ENCODE measurements around the gene CAPN8.

The CAPN8 gene

DNA sequence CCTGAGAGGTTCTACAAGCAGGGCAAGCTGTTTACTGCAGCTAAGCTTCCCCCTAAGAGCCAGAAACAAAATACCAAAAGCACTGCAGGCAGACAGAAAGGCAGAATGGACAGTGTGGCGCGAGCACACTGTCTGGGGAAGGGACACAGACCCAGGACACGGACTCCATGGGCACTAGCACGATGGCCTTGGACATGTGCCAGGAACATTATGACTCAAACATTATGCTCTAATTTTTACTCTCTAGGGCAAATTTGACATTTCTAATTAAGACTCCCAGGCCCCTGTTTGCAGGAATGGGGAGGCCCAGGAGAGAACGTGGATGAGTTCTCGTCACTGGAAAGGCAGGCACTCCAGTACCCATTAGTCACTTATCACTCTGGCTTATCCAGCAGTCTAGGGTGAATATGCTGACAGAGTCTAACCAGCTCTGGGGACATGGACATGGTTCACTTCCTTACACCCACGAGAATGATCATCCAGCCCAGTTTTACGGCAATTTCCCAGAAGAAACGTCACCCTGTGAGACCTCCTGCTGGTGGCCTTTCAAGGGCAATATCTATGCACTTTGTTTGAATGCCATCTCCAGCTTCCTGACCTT, 45.1 kb downstream of the CAPN8 start:
- in situ Hi-C loops (cut with MboI; ENCODE audit: low sequenced_read_pairs), result no loop called here

DNA sequence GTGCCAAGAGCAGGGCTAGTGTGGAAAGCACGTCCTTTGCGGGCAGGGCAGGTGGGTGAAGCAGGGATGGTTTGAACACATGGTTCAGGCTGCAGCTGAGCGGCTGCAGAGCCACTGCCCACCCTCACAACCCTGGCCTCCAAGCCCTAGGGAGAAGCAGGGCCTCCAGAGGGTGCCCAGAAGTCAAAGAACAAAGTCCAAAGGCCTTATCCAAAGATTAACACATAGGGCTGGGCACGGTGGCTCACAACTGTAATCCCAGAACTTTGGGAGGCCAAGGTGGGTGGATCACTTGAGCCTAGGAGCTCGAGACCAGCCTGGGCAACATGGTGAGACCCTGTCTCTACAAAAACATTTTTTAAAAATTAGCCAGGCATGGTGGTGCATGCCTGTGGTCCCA, 46.8 kb downstream of the CAPN8 start:
- in situ Hi-C loops (cut with MboI; ENCODE audit: low sequenced_read_pairs), result no loop called here

DNA sequence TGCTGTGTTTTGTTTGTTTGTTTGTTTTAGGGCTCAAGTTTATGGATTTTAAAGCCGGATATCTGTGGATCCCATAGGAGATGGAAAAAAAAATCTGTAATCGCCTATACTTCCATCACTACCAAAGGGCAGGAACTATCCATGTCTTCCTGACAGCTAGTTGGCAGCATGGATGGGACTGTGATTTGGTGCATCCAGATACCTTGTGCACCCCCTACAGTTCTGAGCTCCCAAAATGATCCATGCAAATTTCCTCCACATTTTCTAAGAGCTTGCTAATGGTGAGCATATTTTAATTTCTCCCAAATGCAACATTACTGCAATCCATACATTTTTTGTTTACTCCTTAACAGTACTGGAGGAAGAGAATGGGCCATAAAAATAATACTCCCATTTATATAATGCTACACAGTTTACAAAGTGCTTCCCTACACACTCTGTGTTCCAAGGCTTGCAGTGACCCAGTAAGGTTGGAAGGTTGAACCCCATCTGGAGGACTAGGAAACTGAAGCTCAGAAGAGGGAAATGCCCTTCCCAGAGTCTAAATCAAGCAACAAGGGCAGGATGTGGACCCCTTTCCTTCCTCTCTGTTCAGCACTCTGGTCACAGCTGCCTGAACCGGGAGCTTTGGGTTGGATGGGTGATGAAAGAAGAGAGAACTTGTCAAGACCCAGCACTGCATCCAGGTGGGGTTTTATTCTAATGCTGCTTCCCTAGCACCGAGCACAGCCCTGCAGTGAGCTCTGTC, 48.0 kb downstream of the CAPN8 start:
- in situ Hi-C loops (cut with MboI; ENCODE audit: low sequenced_read_pairs), result no loop called here

DNA sequence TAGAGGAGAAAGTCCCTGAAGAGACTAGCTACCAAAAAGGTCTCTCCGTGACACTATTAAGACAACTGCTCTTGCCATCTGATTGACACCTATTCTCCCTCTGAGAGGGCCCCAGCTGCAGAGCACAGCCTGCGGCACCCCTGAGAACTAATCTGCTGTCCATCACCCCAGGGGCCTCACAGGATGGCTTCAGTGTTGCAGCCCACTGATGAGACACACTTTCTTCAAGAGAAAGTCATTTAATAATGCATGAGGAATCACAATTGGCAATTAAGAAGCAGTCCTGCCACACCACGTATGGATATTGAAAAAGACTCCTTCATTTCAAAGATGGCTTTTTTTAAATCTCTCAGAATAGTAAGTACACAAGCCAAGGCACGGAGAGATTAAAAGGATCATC, 48.9 kb downstream of the CAPN8 start:
- in situ Hi-C loops (cut with MboI; ENCODE audit: low sequenced_read_pairs), result no loop called here

DNA sequence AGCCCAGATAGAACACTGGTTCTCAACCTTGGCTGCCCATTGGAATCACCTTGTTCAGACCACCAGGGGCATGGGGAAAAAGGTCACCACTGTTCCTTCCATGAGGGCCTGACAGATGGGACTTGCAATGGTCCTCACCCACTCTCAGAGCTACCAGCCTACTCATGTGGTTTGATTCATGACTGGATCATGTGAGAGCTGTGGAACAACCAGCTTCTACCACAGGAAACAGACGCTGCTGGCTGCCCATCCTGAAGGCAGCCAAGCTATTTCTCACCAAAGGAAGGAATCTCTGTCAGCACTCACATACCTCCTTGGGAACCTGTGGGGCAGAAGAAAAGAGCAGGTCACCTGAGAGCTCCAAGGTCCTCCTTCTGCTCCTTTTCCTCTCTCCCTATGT, 53.6 kb downstream of the CAPN8 start:
- in situ Hi-C loops (cut with MboI; ENCODE audit: low sequenced_read_pairs), result no loop called here

DNA sequence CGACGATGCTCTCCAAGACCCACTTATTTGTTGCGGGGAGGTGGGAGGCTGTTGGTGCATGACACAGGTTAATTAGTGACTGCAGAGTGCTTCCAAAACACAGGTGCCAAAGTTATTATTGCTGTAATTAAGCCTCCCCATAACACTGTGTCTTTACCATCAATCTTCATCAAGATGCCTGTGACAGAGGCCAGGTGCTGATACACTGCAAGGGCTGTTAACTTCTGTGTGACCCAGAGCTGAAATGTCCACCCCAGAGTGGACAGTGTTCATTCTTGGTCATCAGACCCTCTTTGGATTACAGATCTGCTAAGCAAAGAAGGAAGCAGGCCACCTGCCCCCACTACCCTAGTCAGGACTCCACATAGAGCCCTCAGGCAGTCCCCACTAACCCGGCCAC, 55.5 kb downstream of the CAPN8 start:
- in situ Hi-C loops (cut with MboI; ENCODE audit: low sequenced_read_pairs), result no loop called here

DNA sequence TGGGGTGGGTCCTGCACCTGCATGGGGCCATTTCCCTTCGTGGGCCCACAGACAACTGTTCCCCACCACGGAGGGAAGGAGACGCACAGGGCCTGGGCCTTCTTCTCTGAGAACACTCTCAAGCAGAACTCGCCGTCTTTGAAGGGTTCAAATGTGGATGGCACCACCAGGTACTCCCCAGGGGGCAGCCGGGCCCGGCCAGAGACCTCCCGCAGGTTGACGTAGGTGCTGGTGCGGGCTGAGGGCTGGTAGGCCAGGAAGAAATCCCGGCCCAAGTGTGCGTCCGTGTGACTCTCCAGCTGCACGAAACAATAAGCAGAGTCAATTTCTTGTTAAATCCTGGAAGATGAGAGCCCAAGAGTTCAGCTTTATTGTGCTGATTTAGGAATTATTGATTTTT, 56.4 kb downstream of the CAPN8 start:
- in situ Hi-C loops (cut with MboI; ENCODE audit: low sequenced_read_pairs), result no loop called here

DNA sequence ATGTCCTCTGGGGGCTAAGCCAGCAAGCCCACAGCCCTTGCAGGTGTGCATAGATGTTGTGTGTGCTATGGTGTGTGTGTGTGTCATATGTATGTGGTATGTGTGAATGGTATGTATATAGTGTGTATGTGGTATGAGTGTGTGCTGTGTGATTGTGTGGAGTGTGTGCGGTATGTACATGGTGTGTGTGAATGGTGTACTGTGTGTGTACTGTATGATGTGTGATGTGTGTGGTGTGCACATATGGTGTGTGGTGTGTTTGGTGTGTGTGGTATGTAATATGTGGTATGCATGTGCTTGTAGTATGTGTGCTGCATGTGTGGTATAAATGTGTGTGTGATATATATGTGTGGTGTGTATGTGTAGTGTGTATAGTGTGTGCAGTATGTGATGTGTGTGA, 107.0 kb downstream of the CAPN8 start:
- in situ Hi-C loops (cut with MboI; ENCODE audit: low sequenced_read_pairs), result no loop called here

DNA sequence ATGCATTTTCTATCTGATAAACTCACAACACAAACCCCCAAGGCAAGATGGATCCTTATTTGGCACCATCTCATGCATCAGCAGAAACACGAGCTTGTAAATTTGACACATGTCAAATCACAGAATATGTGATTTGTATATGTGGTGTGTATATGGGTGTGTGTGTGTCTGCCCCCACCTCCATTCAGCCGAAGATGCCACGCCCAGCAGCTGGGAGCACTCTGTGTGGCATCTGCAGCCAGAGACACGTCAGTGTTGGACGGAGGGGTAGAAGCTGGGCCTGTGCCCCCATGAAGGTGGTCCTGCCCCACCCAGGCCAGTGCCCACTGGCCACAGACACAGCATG, 108.4 kb downstream of the CAPN8 start:
- in situ Hi-C loops (cut with MboI; ENCODE audit: low sequenced_read_pairs), result no loop called here

DNA sequence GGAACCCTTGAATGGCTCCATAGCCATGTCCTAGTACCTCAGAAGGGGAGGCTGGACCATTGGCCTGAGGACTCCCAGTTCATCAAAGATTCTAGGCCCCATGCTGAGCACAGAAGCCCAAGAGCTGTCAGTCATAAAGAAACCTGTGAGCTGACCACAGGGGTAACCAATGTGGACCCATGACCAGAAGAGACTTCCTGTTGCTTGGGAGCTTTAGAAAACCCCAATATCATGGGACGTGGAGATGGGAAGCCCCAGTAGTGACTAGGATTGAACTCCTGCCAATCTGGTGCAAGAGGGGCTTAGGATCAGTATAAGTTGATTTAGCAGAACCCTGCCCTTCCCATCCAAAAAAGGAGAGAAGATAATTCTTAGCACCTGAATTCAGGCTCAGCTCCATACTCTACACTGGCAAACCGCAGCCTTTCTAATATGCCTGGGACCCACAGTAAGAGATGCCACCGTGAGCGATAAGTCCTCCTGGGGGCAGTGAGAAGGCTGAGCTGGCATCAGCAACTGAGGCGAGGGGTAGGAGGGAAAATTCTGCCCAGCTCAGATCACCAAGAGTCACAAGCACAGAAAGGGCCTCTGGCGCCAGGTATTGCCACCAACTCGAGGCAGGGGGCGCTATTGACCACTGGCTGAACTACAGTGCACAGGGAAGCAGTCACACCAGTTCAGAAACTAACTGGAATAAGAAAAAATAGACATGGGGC, 108.9 kb downstream of the CAPN8 start:
- in situ Hi-C loops (cut with MboI; ENCODE audit: low sequenced_read_pairs), result no loop called here

DNA sequence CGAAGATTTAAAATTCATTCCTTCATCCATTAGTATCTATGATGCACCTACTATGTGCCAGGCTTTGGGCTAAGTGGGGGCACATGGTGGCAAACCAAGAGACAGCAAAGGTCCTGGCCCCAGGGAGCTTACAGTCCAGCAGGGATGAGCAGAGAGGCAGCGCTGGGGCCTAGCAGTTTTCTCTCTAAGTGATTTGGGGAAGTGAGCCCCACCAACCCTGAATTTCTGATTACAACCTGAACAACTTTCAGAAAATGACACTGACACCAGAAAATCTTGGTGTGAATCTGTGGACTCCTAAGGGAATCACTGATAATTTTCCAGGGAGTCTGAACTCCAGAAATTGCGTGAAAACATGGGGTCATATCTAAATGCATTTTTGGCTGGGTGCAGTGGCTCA, 111.5 kb downstream of the CAPN8 start:
- in situ Hi-C loops (cut with MboI; ENCODE audit: low sequenced_read_pairs), result no loop called here

DNA sequence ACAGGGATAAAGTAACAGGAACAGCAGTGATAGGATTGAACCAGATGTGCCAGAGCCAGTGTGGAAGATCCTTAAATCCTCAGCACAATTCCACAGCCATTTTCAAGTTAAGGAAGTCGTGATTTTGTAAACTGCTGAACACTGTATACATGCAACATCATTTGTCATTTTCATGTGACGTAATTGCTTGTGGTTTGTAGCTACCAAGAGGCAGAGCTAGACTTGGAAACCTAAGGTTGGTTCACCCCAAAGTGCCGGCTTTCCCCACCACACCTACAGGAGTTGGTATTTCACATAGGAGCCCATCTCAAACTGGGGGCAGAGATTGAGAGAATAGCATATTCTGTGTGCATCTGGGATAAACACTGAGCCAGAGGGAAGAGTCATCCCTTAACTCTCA, 113.9 kb downstream of the CAPN8 start:
- in situ Hi-C loops (cut with MboI; ENCODE audit: low sequenced_read_pairs), result no loop called here

DNA sequence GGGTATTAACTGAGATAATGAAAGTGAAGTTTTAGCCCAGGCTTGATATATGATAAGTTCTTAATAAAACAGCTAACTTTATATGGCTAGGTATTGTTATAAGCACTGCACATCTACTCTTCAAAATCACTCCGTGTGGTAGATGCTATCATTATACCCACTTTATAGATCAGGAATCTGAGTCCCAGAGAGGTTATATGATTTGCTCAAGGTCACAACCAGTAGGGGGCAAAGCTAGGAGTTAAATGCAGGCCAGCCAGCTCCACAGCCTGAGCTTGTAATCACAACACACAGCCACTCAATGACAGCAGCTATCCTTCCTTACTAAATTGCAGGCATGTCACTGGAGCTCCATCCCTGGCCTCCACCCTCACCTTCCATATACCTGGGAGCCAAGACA, 115.8 kb downstream of the CAPN8 start:
- in situ Hi-C loops (cut with MboI; ENCODE audit: low sequenced_read_pairs), result no loop called here

DNA sequence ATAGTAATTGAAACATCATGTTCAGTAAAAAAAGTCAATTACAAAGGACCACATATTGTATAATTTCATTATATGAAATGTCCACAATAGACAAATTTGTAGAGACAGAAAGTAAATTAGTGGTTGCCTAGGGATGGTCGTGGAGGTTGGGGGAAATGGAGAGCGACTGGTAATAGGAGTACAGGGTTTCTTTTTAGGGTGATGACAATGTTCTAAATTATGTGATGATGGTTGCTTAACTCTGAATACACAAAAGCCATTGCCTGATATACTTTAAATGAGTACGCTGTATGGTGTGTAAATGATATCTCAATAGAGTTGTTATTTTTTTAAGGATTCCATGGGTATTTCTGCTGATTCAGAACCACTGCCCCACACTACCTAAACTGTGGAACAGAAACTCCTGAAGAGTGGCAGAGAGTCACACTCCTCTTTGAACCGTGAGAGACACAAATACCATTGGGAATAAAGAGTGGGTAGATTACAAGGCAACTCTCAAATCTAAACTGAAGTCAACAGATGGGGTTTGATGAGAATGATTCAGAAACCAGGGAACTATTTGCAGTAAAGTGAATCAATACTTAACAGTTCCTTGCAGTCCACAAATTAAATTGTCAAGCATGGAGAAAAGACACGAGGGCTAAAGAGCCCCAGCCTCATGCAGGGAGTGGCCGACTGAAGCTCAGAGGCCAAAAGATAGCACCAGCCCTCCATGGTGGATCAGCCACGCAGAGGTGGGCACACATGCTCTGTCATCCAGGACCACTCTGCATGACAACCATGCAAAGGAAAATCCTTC, 118.0 kb downstream of the CAPN8 start:
- in situ Hi-C loops (cut with MboI; ENCODE audit: low sequenced_read_pairs), result no loop called here

DNA sequence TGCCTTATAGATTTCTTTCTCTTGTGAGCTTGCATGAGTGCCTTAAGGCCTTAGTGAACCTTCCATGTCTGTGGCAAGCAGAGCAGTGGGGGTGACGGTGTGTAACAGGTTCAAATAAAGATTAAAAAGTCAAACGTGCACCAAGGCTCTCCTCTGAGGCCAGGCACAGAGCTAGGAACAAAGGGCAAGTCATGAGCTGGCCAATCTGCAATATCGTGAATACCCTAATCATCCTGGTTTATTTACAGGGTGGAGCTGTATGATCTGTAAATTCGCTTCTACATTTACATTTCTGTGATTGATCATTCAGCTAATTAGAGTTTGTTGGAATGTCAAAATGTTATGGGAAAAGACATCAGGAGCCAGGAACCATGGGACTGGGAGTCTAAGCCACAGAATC, 120.2 kb downstream of the CAPN8 start:
- in situ Hi-C loops (cut with MboI; ENCODE audit: low sequenced_read_pairs), result no loop called here

DNA sequence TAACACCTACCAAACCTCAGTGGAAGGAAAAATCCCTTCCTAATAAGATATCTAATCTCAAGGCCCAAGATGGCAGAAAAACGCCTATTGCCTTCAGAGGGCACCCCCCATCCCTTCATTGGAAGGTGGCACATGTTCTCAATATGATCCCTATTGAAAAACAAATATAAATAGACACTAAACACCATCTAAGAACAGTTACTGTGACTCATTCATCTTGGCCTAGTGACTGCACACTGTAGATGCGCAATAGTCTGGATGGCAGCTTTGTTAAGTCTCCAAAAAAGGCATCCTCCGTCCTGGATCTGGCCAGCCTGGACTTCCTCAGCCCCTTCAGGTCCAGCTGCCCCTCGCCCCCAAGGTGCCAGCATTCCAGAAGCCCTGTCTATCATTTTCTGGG, 121.9 kb downstream of the CAPN8 start:
- in situ Hi-C loops (cut with MboI; ENCODE audit: low sequenced_read_pairs), result no loop called here

DNA sequence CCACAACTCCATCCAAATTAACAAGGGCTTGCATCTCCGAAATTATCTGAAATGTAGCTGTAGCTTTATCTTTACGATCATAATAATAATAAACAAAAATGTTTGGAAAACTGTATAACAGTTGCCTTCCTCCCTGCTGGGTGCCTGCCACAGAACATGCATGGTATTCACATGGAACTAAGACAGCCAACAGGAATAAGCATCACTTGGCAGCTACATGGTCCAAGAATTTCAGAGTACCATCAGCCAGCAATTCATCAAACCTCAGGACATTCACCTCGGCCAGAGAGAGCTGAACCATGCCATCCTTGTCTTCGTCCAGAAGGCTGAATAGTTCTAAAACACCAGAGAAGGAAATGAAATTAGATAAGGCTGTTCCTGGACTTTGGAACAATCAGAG, 122.7 kb downstream of the CAPN8 start:
- in situ Hi-C loops (cut with MboI; ENCODE audit: low sequenced_read_pairs), result no loop called here

DNA sequence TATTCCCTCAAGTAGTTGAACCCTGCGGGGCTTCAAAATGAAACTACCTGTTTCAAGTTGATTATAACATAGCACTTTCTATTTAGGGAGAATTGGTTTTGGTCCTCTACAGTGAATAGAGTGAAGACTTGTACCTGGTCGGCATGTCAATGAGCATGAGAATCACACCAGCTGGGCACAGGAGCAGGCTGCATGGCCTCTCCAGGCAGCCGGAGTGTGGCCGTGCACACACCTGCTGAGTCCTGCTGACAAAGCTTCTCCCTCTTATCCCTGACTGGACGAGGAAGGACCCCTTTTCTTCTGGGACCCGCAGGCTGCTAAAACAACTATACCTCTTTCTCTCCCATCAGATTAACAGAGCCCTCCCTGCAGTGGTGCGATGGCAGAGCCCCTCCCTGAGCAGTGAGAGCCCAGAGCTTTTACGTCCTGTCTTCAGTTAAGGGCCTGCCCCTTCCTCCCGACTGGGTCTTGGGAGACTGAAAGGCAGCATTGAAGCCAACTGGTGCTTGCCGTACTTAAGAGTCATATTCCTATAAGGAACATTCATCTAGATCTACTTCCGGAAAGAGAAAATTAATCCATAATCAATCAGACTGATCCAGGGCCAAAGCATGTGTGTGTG, 124.9 kb downstream of the CAPN8 start:
- in situ Hi-C loops (cut with MboI; ENCODE audit: low sequenced_read_pairs), result no loop called here

DNA sequence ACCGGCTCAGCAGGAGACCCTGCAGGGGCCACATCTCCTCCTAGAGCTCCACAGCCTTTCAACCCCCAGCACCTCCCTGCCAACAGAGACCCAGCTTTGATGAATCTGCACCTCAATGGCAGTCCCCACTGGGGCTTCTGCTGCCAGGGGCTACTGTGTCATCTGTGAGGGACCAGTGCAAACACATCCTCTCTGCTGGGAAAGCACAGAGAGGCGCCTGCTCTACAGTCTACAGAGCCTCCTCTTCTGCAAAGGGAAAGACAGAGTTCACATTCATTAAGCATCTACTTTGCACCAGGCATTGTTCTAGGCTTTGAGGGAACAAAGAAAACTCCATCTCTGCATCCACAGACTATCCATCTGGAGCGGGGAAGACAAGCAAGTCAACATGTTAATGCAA, 125.8 kb downstream of the CAPN8 start:
- in situ Hi-C loops (cut with MboI; ENCODE audit: low sequenced_read_pairs), result no loop called here

DNA sequence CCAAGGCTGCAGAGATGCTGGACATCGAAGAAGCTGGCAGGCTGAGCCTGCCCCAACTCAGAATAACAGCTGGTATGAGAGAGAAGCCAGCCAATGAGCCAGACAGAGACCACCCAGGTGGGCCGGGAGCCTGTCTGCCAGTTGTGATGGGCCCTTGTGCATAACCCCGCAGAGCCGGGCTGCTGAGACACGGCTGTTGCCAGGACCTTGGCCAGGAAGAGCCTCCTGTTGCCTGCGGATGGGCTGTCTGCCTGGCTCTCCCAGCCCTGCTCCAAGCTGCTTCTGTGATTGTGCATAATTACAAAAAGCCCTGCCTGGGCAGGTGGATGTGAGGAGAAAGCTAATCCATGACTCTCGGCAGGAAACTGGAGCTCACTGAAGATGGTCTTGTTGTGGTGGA, 126.5 kb downstream of the CAPN8 start:
- in situ Hi-C loops (cut with MboI; ENCODE audit: low sequenced_read_pairs), result no loop called here

DNA sequence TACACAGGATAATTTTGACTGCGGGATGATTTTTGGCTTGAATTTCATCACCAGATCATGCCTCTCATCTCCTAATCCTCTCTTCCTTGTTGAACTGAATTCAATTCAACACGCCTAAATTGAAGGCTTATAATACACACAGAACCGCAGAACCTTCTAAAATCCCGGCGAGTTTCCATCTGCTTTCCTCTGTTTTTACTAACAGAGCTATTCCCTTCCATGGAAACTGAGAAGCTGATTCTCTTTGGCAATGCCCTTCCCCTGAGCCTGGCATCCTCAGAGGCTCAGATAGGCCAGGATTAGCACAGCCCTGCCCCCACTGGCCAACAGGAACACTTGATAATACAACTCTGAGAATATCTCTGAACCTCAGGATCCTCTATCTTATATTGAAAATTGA, 130.2 kb downstream of the CAPN8 start:
- in situ Hi-C loops (cut with MboI; ENCODE audit: low sequenced_read_pairs), result no loop called here
